K562 (cell line): ENCODE data around the gene CTDSPL. TPM values are rescaled to one million over a fixed set of nuclear protein-coding genes. Genes with fewer than 3 reads are reported as not detected.
A peak's percentile ranks its signal among the peaks of the same experiment; 100 is the strongest.

Experiments
- ARID3A ChIP-seq: IDR thresholded peaks from 2 replicates; pipeline ENCODE4 v1.6.1; 2012; ENCODE audit warnings: low read depth, low read length, improper control_type of control experiment, borderline replicate concordance
- E2F3 ChIP-seq: fragments of 250-450 bp; sonication (Bioruptor Pico); IDR thresholded peaks from 2 replicates; pipeline ENCODE4 v1.4.0; 2020; ENCODE audit warnings: mild to moderate bottlenecking
- HINFP ChIP-seq: fragments of 450-650 bp; conservative IDR thresholded peaks from 2 replicates; pipeline ENCODE4 v1.6.1; 2016; ENCODE audit warnings: missing genetic modification characterization, low read depth, mild to moderate bottlenecking, control low read depth, missing compliant biosample characterization
- PATZ1 ChIP-seq: fragments of 250-450 bp; sonication (Bioruptor Pico); IDR thresholded peaks from 2 replicates; pipeline ENCODE4 v1.5.0; 2020; ENCODE audit warnings: mild to moderate bottlenecking, borderline replicate concordance
- RERE ChIP-seq: sonication (generic); formaldehyde crosslinking; IDR thresholded peaks from 2 replicates; pipeline ENCODE4 v1.8.0; 2023; ENCODE audit warnings: missing genetic modification reagents, mild to moderate bottlenecking, borderline replicate concordance
- SIN3A ChIP-seq, 2 experiments: fragments of 150-350 bp in 1 of 2; IDR thresholded peaks; 2 replicates each; pipeline ENCODE4 v1.6.1; 2011 to 2016; ENCODE audit warnings: borderline replicate concordance in 2 of 2, low read depth in 2 of 2, low read length in 2 of 2, mild to moderate bottlenecking in 2 of 2, moderate library complexity in 2 of 2; ENCODE audit not compliant: control insufficient read depth in 1 of 2
- TCFL5 ChIP-seq: fragments of 250-450 bp; sonication (Bioruptor Pico); conservative IDR thresholded peaks from 2 replicates; pipeline ENCODE4 v1.6.1; 2021; ENCODE audit warnings: mild to moderate bottlenecking, moderate library complexity, matching md5 sums
- ZFP91 ChIP-seq: sonication (generic); formaldehyde crosslinking; IDR thresholded peaks from 2 replicates; pipeline ENCODE4 v1.8.0; 2022; ENCODE audit warnings: mild to moderate bottlenecking, missing genetic modification reagents
- ZKSCAN3 ChIP-seq: fragments of 250-450 bp; sonication (Bioruptor Pico); IDR thresholded peaks from 2 replicates; pipeline ENCODE4 v1.4.0; 2020
- ZNF408 ChIP-seq: fragments of 250-450 bp; sonication (Bioruptor Pico); IDR thresholded peaks from 2 replicates; pipeline ENCODE4 v1.4.0; 2020; ENCODE audit warnings: low read depth, mild to moderate bottlenecking, moderate library complexity
- ZNF668 ChIP-seq: fragments of 250-450 bp; sonication (Bioruptor Pico); IDR thresholded peaks from 2 replicates; pipeline ENCODE4 v1.8.0; 2022; ENCODE audit warnings: mild to moderate bottlenecking, inconsistent platforms
- ZNF766 ChIP-seq: fragments of 200-800 bp; sonication (Bioruptor generic); conservative IDR thresholded peaks from 2 replicates; pipeline ENCODE4 v1.6.1; 2016; ENCODE audit warnings: missing genetic modification characterization, missing compliant biosample characterization
- polyA plus RNA-seq, 8 experiments: library from polyadenylated mRNA; depleted of rRNA in 4 of 8; stranded (reverse) in 5 of 8; unstranded in 3 of 8; fragments of >200 nt; fragmentation: Nextera tagmentation in 2 of 8; fragmentation: Illumina TruSeq in 1 of 8; extraction: Ambion mirVana in 2 of 8; extraction: Trizol in 1 of 8; gene quantifications; 2 replicates each; pipeline versions ENCODE4 v1.2.1 to v1.2.3, GENCODE V29; 2011 to 2014; ENCODE audit warnings: inconsistent platforms in 1 of 8, missing spikeins in 1 of 8
- total RNA-seq, 7 experiments: library from RNA; depleted of rRNA in 6 of 7; stranded (reverse); fragments of >200 nt in 6 of 7; fragmentation: Illumina TruSeq in 2 of 7; extraction: Trizol in 2 of 7; gene quantifications; 2 replicates each; pipeline versions ENCODE4 v1.2.1 to v1.2.3, GENCODE V29; 2011 to 2021; ENCODE audit warnings: low replicate concordance in 1 of 7

The CTDSPL gene
- total and polyA plus RNA-seq, 9 of the 15 experiments (the other 6 are each of a cell fraction or from before 2014, with no cell fraction given), result 5.1 to 19.3 (median 11.3) TPM

- 0 out of 2 replicates have a peak, but pooled peaks have one; percentile 61 for TF ChIP-seq HINFP (tag)
- TF ChIP-seq TCFL5 (CRISPR knock-in tag), result no peak
- peak; percentile 73 for TF ChIP-seq E2F3
- TF ChIP-seq PATZ1 (CRISPR knock-in tag), result peak; percentile 70
- TF ChIP-seq ARID3A, result no peak
- no peak for TF ChIP-seq ZKSCAN3
- no peak; the same call in none of the 2 replicates for TF ChIP-seq ZNF766
- peak; percentile 80; the same call in 1 of the 2 replicates for TF ChIP-seq ZFP91 (CRISPR knock-in tag)
- TF ChIP-seq ZNF408 (CRISPR knock-in tag), result no peak
- peak; percentile 26; the same call in 1 of the 2 replicates for TF ChIP-seq ZNF668 (CRISPR knock-in tag)
- TF ChIP-seq SIN3A (IDR thresholded peaks at IDR 0.05; ENCODE audit: borderline replicate concordance in 2 of 2, control insufficient read depth in 1 of 2, low read depth in 2 of 2, low read length in 2 of 2), result peak; percentile 58 to 71; a peak in 2 of 4 replicates
- peak; percentile 83; the same call in 1 of the 2 replicates for TF ChIP-seq RERE (CRISPR knock-in tag)
Observed at GRCh38 chr3:37993820-37994638, 132.3 kb downstream of the CTDSPL start (continued).
